Measurements from ENCODE around the gene PRSS36. TPM values are rescaled to one million over a fixed set of nuclear protein-coding genes. Genes with fewer than 3 reads are reported as not detected.

PRSS36 gene
- total and polyA plus RNA-seq, 9 of the 15 experiments (the other 6 are each of a cell fraction or from before 2014, with no cell fraction given) = 0.09 to 1.2 (median 0.54) TPM; not detected in 2

- ChIA-PET CTCF (ENCODE audit: low intra/inter-chr PET ratio) (no interaction called here), POLR2A (interaction anchor here (0.6 to 0.7 kb wide), 2 partner anchors 112 to 146 kb away, joined by 3 read pairs; partner anchors contain the start of genes ZNF646 and ZNF668)
- Histone ChIP-seq H3K4me2 (ENCODE audit: insufficient read depth, low read length) (no peak overlapping the region), H3K9ac (ENCODE audit: insufficient read depth in 1 of 2, low read depth in 2 of 2, low read length in 2 of 2) (no peak overlapping the region), H3K9me1 (ENCODE audit: control insufficient read depth, insufficient read depth, low read length) (peaks cover 8% of the 10 kb centered on the region), H3K27ac (ENCODE audit: extremely low read depth, low read depth, low read length) (no peak overlapping the region), H3K9me3 (replicated peaks; ENCODE audit: control insufficient read depth, insufficient read depth, low read depth, low read length) (no peaks in the 10 kb centered on the region), H4K20me1 (replicated peaks; ENCODE audit: control insufficient read depth, insufficient read depth, low read length) (peaks cover 43% of the 10 kb centered on the region), H3K4me3 (no peak overlapping the region), H2AFZ (ENCODE audit: low read depth, low read length) (no peak overlapping the region), H3K4me1 (replicated peaks in 1 of 2; ENCODE audit: control insufficient read depth in 2 of 2, insufficient read depth in 2 of 2, low read length in 2 of 2) (peaks cover 11 to 14% of the 10 kb centered on the region in 2 experiments), H3K36me3 (ENCODE audit: control insufficient read depth, insufficient read depth, low read length) (peaks cover 99% of the 10 kb centered on the region), H3K79me2 (ENCODE audit: control insufficient read depth, insufficient read depth, low read length) (peaks cover 89% of the 10 kb centered on the region), H3K27me3 (ENCODE audit: control insufficient read depth in 2 of 2, insufficient read depth in 2 of 2, low read length in 2 of 2) (no peaks in the 10 kb centered on the region; a peak in 1 of 5 replicates)
- DNase-seq (ENCODE audit: extremely low read depth in 1 of 4, low spot score in 3 of 4) (peak in 2 of 4 experiments; percentile 20 to 23), ATAC-seq (no peak), FAIRE-seq (no peak)
- BruUV-seq (replicated peaks) = no TSS peak
- no peak for TF ChIP-seq KDM5B (IDR thresholded peaks at IDR 0.05; ENCODE audit: insufficient replicate concordance, low read depth, low read length)
- TF ChIP-seq HMGXB4 (CRISPR knock-in tag; IDR thresholded peaks at IDR 0.05) = 0 out of 2 replicates have a peak, but pooled peaks have one; percentile 13
- in situ Hi-C loops (cut with MboI) (no loop called here), intact Hi-C loops (cut with micrococcal nuclease) (loop anchor here (10.0 kb wide), 1 partner anchor 259 kb away; the partner anchor contains the start of gene ZNF843)
- WGBS (ENCODE audit: insufficient coverage, low coverage, missing lambda C conversion rate) = 96% methylated on average over 7 of the region's 7 CpGs
Measured at GRCh38 chr16:31186176-31186575, 36.3 kb upstream of the PRSS36 start.

GRCh38 chr16:31185339-31185738, 35.5 kb upstream of the PRSS36 start:
- CTCF ChIA-PET (ENCODE audit: low intra/inter-chr PET ratio) = no interaction called here
- no peak for ATAC-seq
- intact Hi-C loops (cut with micrococcal nuclease) = loop anchor here (1.0 to 10.0 kb wide), 2 partner anchors 8 to 259 kb away; partner anchors contain the start of gene ZNF843
- TF ChIP-seq ZNF639 (CRISPR knock-in tag; conservative IDR thresholded peaks at IDR 0.05 in 1 of 2, IDR thresholded peaks at IDR 0.05 in 1 of 2) (no peak), EP300 (IDR thresholded peaks at IDR 0.05; ENCODE audit: low read length) (no peak), ZFX (CRISPR knock-in tag; IDR thresholded peaks at IDR 0.05) (no peak), AFF4 (CRISPR knock-in tag; IDR thresholded peaks at IDR 0.05) (0 out of 2 replicates have a peak, but pooled peaks have one; percentile 16)

More at GRCh38 chr16:31185339-31185738, 35.5 kb upstream of the PRSS36 start:
- Histone ChIP-seq H4K20me1 (replicated peaks; ENCODE audit: control insufficient read depth, insufficient read depth, low read length) (peaks cover 49% of the 10 kb centered on the region), H3K36me3 (ENCODE audit: control insufficient read depth, insufficient read depth, low read length) (peaks cover 92% of the 10 kb centered on the region), H3K9me1 (ENCODE audit: control insufficient read depth, insufficient read depth, low read length) (peaks cover 8% of the 10 kb centered on the region), H3K79me2 (ENCODE audit: control insufficient read depth, insufficient read depth, low read length) (peaks cover 98% of the 10 kb centered on the region), H2AFZ (ENCODE audit: low read depth, low read length) (no peak overlapping the region), H3K4me1 (replicated peaks in 1 of 2; ENCODE audit: control insufficient read depth in 2 of 2, insufficient read depth in 2 of 2, low read length in 2 of 2) (peaks cover 11 to 14% of the 10 kb centered on the region in 2 experiments), H3K9me3 (replicated peaks; ENCODE audit: control insufficient read depth, insufficient read depth, low read depth, low read length) (no peaks in the 10 kb centered on the region), H3K4me3 (no peak overlapping the region), H3K4me2 (ENCODE audit: insufficient read depth, low read length) (no peak overlapping the region), H3K27me3 (ENCODE audit: control insufficient read depth in 2 of 2, insufficient read depth in 2 of 2, low read length in 2 of 2) (no peaks in the 10 kb centered on the region; a peak in 1 of 5 replicates), H3K27ac (ENCODE audit: extremely low read depth, low read depth, low read length) (no peak overlapping the region; the same call in 2 of the 3 replicates), H3K9ac (ENCODE audit: insufficient read depth in 1 of 2, low read depth in 2 of 2, low read length in 2 of 2) (no peak overlapping the region)
- FAIRE-seq = no peak
- in situ Hi-C loops (cut with MboI) = no loop called here
- 91% methylated on average over 5 of the region's 5 CpGs for WGBS (ENCODE audit: insufficient coverage, low coverage, missing lambda C conversion rate)
- POLR2A ChIA-PET = interaction anchor here (0.6 kb wide), 1 partner anchor 265 kb away, joined by 3 read pairs; no protein-coding TSS in a partner anchor
- no TSS peak for BruUV-seq (replicated peaks)
- DNase-seq (ENCODE audit: extremely low read depth in 1 of 4, low spot score in 3 of 4) = no peak

All from K562 (cell line).